GM23338 (cell line): ENCODE data around the gene RPP40. TPM values are rescaled to one million over a fixed set of nuclear protein-coding genes. Genes with fewer than 3 reads are reported as not detected.

ENCODE experiments used
- ATAC-seq: fragments of 200-7000 bp; cut with Tn5 transposase; 3 replicates; pipeline ENCODE4 v1.9.1; 2020
- DNase-seq: peaks from one replicate; pipeline ENCODE4 v3.0.0-alpha.2; 2015; ENCODE audit warnings: low spot score
- H2AFZ ChIP-seq: fragments of 200-600 bp; sonication (generic); 2 replicates; pipeline ENCODE4 v1.8.0; 2016; ENCODE audit warnings: antibody characterized with exemption, mild to moderate bottlenecking, moderate library complexity
- H3F3A ChIP-seq: fragments of 200-600 bp; sonication (generic); replicated peaks from 2 replicates; pipeline ENCODE4 v1.8.0; 2017; ENCODE audit warnings: antibody characterized with exemption, mixed run types, low read depth
- H3K27ac ChIP-seq: fragments of 200-600 bp; sonication (generic); 2 replicates; pipeline ENCODE4 v1.6.1; 2016; ENCODE audit warnings: low read depth
- H3K27me3 ChIP-seq: fragments of 200-600 bp; sonication (generic); 2 replicates; pipeline ENCODE4 v1.8.0; 2016; ENCODE audit warnings: mild to moderate bottlenecking, mixed run types, moderate library complexity; ENCODE audit not compliant: insufficient read depth
- H3K36me3 ChIP-seq: fragments of 200-600 bp; sonication (generic); 2 replicates; pipeline ENCODE4 v1.8.0; 2016; ENCODE audit warnings: mild to moderate bottlenecking; ENCODE audit not compliant: insufficient read depth
- H3K4me1 ChIP-seq: fragments of 200-600 bp; sonication (generic); 2 replicates; pipeline ENCODE4 v1.8.0; 2016; ENCODE audit warnings: mild to moderate bottlenecking, moderate library complexity; ENCODE audit not compliant: insufficient read depth
- H3K4me2 ChIP-seq: fragments of 200-600 bp; sonication (generic); 2 replicates; pipeline ENCODE4 v1.7.1; 2017; ENCODE audit warnings: mixed run types
- H3K4me3 ChIP-seq: fragments of 200-600 bp; sonication (generic); 2 replicates; pipeline ENCODE4 v1.6.1; 2016; ENCODE audit warnings: mixed run types
- H3K79me2 ChIP-seq: fragments of 200-600 bp; sonication (generic); replicated peaks from 2 replicates; pipeline ENCODE4 v1.8.0; 2017; ENCODE audit warnings: mild to moderate bottlenecking; ENCODE audit not compliant: insufficient read depth
- H3K9me2 ChIP-seq: fragments of 200-600 bp; sonication (generic); 2 replicates; pipeline ENCODE4 v1.8.0; 2017; ENCODE audit not compliant: insufficient read depth
- H4K20me1 ChIP-seq: fragments of 200-600 bp; sonication (generic); replicated peaks from 2 replicates; pipeline ENCODE4 v1.8.0; 2017; ENCODE audit warnings: mild to moderate bottlenecking; ENCODE audit not compliant: insufficient read depth
- H3K27ac Mint-ChIP-seq: 2 replicates; pipeline ENCODE4 v1.8.0; 2020; ENCODE audit warnings: inconsistent platforms, mild to moderate bottlenecking, moderate library complexity, mixed read lengths
- H3K27me3 Mint-ChIP-seq: 3 replicates; pipeline ENCODE4 v1.8.0; 2022; ENCODE audit warnings: low read depth, mild to moderate bottlenecking, moderate library complexity, mixed read lengths, inconsistent platforms; ENCODE audit not compliant: insufficient read depth, poor library complexity
- H3K36me3 Mint-ChIP-seq: 3 replicates; pipeline ENCODE4 v1.8.0; 2021; ENCODE audit warnings: low read depth, mild to moderate bottlenecking, inconsistent platforms, moderate library complexity, mixed read lengths
- H3K4me1 Mint-ChIP-seq: 3 replicates; pipeline ENCODE4 v1.8.0; 2020; ENCODE audit warnings: mild to moderate bottlenecking, inconsistent platforms, mixed read lengths
- H3K4me3 Mint-ChIP-seq: 3 replicates; pipeline ENCODE4 v1.8.0; 2021; ENCODE audit warnings: moderate library complexity, mild to moderate bottlenecking, inconsistent platforms, mixed read lengths
- H3K9me3 Mint-ChIP-seq: 3 replicates; pipeline ENCODE4 v1.8.0; 2020; ENCODE audit warnings: moderate library complexity, mild to moderate bottlenecking, inconsistent platforms, mixed read lengths
- CTCF ChIP-seq, 2 experiments: fragments of 200-600 bp in 1 of 2; sonication (generic) in 1 of 2; conservative IDR thresholded peaks; 2 replicates each; pipeline versions ENCODE4 v1.5.1 to v1.6.1; 2016 to 2017; ENCODE audit warnings: antibody characterized with exemption in 2 of 2, low read depth in 2 of 2, mild to moderate bottlenecking in 2 of 2, moderate library complexity in 1 of 2
- EZH2phosphoT487 ChIP-seq: fragments of 200-600 bp; sonication (generic); IDR thresholded peaks from one replicate; pipeline ENCODE4 v1.8.1; 2018; ENCODE audit warnings: antibody characterized with exemption; ENCODE audit not compliant: unreplicated experiment
- JUNB ChIP-seq: IDR thresholded peaks from one replicate; pipeline ENCODE4 v1.6.1; 2016; ENCODE audit warnings: antibody characterized with exemption; ENCODE audit not compliant: unreplicated experiment
- NANOG ChIP-seq: IDR thresholded peaks from 2 replicates; pipeline ENCODE4 v1.6.1; 2016; ENCODE audit warnings: antibody characterized with exemption, borderline replicate concordance
- POLR2AphosphoS5 ChIP-seq: IDR thresholded peaks from 2 replicates; pipeline ENCODE4 v1.6.1; 2016; ENCODE audit warnings: antibody characterized with exemption, low read depth
- STAT1 ChIP-seq: IDR thresholded peaks from one replicate; pipeline ENCODE4 v1.6.1; 2016; ENCODE audit warnings: antibody characterized with exemption; ENCODE audit not compliant: unreplicated experiment
- polyA plus RNA-seq: library from polyadenylated mRNA; unstranded; fragments of >200 nt; fragmentation: Nextera tagmentation; extraction: Ambion mirVana; gene quantifications from 2 replicates; pipeline ENCODE4 v1.2.1, GENCODE V29; 2016
- total RNA-seq: library from RNA; depleted of rRNA; stranded (reverse); fragments of >200 nt; shearing (Covaris generic); gene quantifications from 2 replicates; pipeline ENCODE4 v1.2.3, GENCODE V29; 2014
- TF ChIP-seq, protein P1 (sequence below): IDR thresholded peaks from one replicate; pipeline ENCODE4 v1.6.1; 2018; ENCODE audit warnings: antibody characterized with exemption; ENCODE audit not compliant: unreplicated experiment

Gene RPP40
- total and polyA plus RNA-seq, 2 experiments from 2014 or later, result 39.3 to 40.4 TPM

- no peaks in the 10 kb centered on the region for H3F3A ChIP-seq
- Mint-ChIP-seq H3K36me3 (no peaks in the 10 kb centered on the region), H3K27me3 (no peaks in the 10 kb centered on the region), H3K4me1 (peaks cover 4% of the 10 kb centered on the region), H3K9me3 (peaks cover 3% of the 10 kb centered on the region; the same call in 1 of the 3 replicates), H3K27ac (no peak overlapping the region), H3K4me3 (no peak overlapping the region)
- TF ChIP-seq, protein P1, sequence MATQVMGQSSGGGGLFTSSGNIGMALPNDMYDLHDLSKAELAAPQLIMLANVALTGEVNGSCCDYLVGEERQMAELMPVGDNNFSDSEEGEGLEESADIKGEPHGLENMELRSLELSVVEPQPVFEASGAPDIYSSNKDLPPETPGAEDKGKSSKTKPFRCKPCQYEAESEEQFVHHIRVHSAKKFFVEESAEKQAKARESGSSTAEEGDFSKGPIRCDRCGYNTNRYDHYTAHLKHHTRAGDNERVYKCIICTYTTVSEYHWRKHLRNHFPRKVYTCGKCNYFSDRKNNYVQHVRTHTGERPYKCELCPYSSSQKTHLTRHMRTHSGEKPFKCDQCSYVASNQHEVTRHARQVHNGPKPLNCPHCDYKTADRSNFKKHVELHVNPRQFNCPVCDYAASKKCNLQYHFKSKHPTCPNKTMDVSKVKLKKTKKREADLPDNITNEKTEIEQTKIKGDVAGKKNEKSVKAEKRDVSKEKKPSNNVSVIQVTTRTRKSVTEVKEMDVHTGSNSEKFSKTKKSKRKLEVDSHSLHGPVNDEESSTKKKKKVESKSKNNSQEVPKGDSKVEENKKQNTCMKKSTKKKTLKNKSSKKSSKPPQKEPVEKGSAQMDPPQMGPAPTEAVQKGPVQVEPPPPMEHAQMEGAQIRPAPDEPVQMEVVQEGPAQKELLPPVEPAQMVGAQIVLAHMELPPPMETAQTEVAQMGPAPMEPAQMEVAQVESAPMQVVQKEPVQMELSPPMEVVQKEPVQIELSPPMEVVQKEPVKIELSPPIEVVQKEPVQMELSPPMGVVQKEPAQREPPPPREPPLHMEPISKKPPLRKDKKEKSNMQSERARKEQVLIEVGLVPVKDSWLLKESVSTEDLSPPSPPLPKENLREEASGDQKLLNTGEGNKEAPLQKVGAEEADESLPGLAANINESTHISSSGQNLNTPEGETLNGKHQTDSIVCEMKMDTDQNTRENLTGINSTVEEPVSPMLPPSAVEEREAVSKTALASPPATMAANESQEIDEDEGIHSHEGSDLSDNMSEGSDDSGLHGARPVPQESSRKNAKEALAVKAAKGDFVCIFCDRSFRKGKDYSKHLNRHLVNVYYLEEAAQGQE, result no peak
- no peak for TF ChIP-seq CTCF (conservative IDR thresholded peaks at IDR 0.05; ENCODE audit: low read depth in 2 of 2)
- TF ChIP-seq NANOG, result no peak
- TF ChIP-seq JUNB, result no peak
- TF ChIP-seq STAT1, result no peak
- TF ChIP-seq POLR2AphosphoS5, result no peak
- no peak for TF ChIP-seq EZH2phosphoT487
- H4K20me1 ChIP-seq, result no peaks in the 10 kb centered on the region; the same call in 1 of the 2 replicates
- ATAC-seq, result no peak
- no peaks in the 10 kb centered on the region for H3K79me2 ChIP-seq
- H3K4me1 ChIP-seq, result no peaks in the 10 kb centered on the region
- no peak for DNase-seq
- no peaks in the 10 kb centered on the region for H3K27me3 ChIP-seq
- H2AFZ ChIP-seq, result no peak overlapping the region
- H3K4me3 ChIP-seq, result no peak overlapping the region
- no peaks in the 10 kb centered on the region for H3K9me2 ChIP-seq
- no peak overlapping the region for H3K27ac ChIP-seq
- no peaks in the 10 kb centered on the region for H3K36me3 ChIP-seq
- H3K4me2 ChIP-seq, result no peak overlapping the region
These were observed 8.7 kb upstream of the RPP40 start for GRCh38 chr6:5012519-5012918.

GRCh38 chr6:5011346-5011745, 7.5 kb upstream of the RPP40 start:
- ATAC-seq (peak; percentile 82), DNase-seq (no peak)
- Histone ChIP-seq H3K4me3 (no peak overlapping the region), H3K36me3 (no peaks in the 10 kb centered on the region), H3K79me2 (no peaks in the 10 kb centered on the region), H3K27ac (no peak overlapping the region), H2AFZ (no peak overlapping the region), H3K4me2 (no peak overlapping the region), H3K27me3 (no peaks in the 10 kb centered on the region), H3K9me2 (no peaks in the 10 kb centered on the region), H3F3A (no peaks in the 10 kb centered on the region), H3K4me1 (no peaks in the 10 kb centered on the region), H4K20me1 (no peaks in the 10 kb centered on the region; the same call in 1 of the 2 replicates)
- peaks cover 3% of the 10 kb centered on the region; the same call in 1 of the 3 replicates for H3K9me3 Mint-ChIP-seq
- no peaks in the 10 kb centered on the region for H3K27me3 Mint-ChIP-seq
- TF ChIP-seq POLR2AphosphoS5, result no peak
- H3K36me3 Mint-ChIP-seq, result no peaks in the 10 kb centered on the region
- no peak overlapping the region for H3K27ac Mint-ChIP-seq
- H3K4me3 Mint-ChIP-seq, result no peak overlapping the region; the same call in 2 of the 3 replicates
- H3K4me1 Mint-ChIP-seq, result peaks cover 4% of the 10 kb centered on the region
